BLaER1 (cell line): ENCODE data around the gene TBK1.

Experiments
- H3K27ac ChIP-seq: shearing (Covaris generic); formaldehyde crosslinking; 2 replicates; pipeline ENCODE4 v1.8.1; 2022
- H3K27me3 ChIP-seq: shearing (Covaris generic); formaldehyde crosslinking; 2 replicates; pipeline ENCODE4 v1.8.1; 2022
- H3K36me3 ChIP-seq: shearing (Covaris generic); formaldehyde crosslinking; 2 replicates; pipeline ENCODE4 v1.8.1; 2022
- H3K4me1 ChIP-seq: shearing (Covaris generic); formaldehyde crosslinking; 2 replicates; pipeline ENCODE4 v1.8.1; 2022
- H3K4me2 ChIP-seq: shearing (Covaris generic); formaldehyde crosslinking; 2 replicates; pipeline ENCODE4 v1.8.1; 2022
- H3K4me3 ChIP-seq: shearing (Covaris generic); formaldehyde crosslinking; 2 replicates; pipeline ENCODE4 v1.8.1; 2022
- H3K9ac ChIP-seq: shearing (Covaris generic); formaldehyde crosslinking; 2 replicates; pipeline ENCODE4 v1.8.1; 2022
- H3K9me3 ChIP-seq: shearing (Covaris generic); formaldehyde crosslinking; 2 replicates; pipeline ENCODE4 v1.8.1; 2022
- H4K20me1 ChIP-seq: shearing (Covaris generic); formaldehyde crosslinking; 2 replicates; pipeline ENCODE4 v1.8.1; 2022
- Cebpa-rat ChIP-seq: shearing (Covaris generic); IDR thresholded peaks from 2 replicates; pipeline ENCODE4 v1.8.1; 2022

TBK1 gene

DNA sequence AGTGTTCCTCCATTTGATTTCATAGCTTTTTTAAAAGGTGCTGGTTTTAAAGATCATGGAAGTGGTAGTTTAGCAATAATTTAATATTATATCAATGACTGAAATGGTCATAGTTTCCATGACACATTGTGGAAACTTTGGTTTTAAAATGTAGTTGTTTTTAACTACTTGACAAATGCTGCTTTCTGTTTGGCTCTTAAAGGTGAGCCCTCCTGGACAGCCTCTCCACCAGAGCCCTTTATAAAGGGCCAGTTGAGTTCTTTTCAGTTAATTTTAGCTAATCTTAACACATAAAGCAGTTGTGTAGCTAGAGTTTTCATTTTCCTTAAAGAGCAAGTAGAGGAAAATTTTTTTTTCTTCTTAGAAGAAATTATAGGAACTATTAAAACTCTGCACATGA lies 33.7 kb upstream of the TBK1 start:
- H3K9me3 ChIP-seq, result no peaks in the 10 kb centered on the region
- H3K9ac ChIP-seq, result no peak overlapping the region
- H3K4me3 ChIP-seq, result no peak overlapping the region
- H3K27ac ChIP-seq, result no peak overlapping the region
- no peaks in the 10 kb centered on the region for H3K4me1 ChIP-seq
- no peak overlapping the region for H3K4me2 ChIP-seq
- peaks cover 57% of the 10 kb centered on the region for H4K20me1 ChIP-seq
- H3K36me3 ChIP-seq, result peaks cover 100% of the 10 kb centered on the region
- no peaks in the 10 kb centered on the region for H3K27me3 ChIP-seq
- TF ChIP-seq Cebpa-rat, result no peak

DNA sequence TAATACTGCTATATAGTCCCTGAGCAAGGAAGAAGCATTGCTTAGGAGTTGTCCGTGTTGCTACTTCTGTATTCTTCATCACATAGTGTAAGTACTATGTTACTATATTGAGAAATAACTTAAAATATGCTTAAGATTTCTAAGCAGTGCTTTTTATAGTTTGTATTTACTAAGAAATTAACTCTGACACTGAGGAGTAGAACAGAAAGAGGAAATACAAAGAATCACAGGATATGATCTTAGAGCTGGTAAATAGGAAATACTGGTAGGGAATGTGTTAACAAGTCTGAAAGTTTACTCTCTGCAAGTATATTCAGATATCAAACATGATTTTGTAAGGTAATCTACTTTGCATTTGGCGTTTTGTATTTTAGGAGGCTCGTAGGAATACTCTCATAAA lies 32.2 kb upstream of the TBK1 start:
- H3K9me3 ChIP-seq, result no peaks in the 10 kb centered on the region
- H3K4me2 ChIP-seq, result no peak overlapping the region
- H3K4me3 ChIP-seq, result no peak overlapping the region
- H4K20me1 ChIP-seq, result peaks cover 42% of the 10 kb centered on the region
- peaks cover 100% of the 10 kb centered on the region for H3K36me3 ChIP-seq
- H3K27me3 ChIP-seq, result no peaks in the 10 kb centered on the region
- no peak for TF ChIP-seq Cebpa-rat
- H3K9ac ChIP-seq, result no peak overlapping the region
- no peaks in the 10 kb centered on the region for H3K4me1 ChIP-seq
- H3K27ac ChIP-seq, result no peak overlapping the region

DNA sequence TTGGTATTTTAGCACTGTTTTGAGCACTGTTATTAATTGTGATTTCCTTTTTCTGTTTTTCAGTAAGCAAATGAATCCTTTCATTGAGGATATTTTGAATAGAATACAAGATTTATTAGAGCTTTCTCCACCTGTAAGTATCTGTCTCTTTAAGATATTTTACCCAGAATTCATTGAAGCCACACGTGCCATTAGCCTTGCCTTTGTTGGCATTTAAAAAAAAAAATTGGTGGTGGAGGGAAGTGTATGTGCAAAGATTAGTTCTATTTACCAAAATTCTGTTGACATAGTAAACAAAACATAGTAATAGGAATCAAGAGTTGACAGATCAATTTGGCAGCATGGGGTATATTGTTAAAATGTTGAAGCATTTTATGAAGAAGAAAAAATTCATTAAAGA lies 23.9 kb upstream of the TBK1 start:
- Histone ChIP-seq H3K27ac (no peak overlapping the region), H3K9me3 (no peaks in the 10 kb centered on the region), H3K4me2 (no peak overlapping the region), H3K9ac (no peak overlapping the region), H4K20me1 (peaks cover 30% of the 10 kb centered on the region), H3K4me3 (no peak overlapping the region), H3K4me1 (no peaks in the 10 kb centered on the region), H3K27me3 (no peaks in the 10 kb centered on the region), H3K36me3 (peaks cover 100% of the 10 kb centered on the region)
- TF ChIP-seq Cebpa-rat, result no peak

DNA sequence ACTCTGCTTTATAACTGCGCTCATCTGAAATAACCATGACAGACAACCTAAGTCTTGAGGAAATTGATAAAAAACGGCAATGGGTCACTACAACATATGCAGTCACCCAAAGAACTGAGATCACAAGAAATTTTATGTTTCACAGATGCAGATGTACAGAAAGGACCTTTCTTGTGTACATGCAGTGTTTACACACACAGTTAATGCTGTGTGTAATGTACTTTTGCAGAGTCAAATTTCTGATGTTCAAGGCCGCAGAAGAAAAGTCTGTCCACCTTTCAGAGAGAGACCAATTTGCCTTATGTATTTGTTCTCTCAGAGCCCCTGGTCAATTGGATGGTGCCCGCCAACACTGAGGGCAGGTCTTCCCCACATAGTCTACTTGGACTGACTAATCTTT lies 23.0 kb upstream of the TBK1 start:
- Histone ChIP-seq H3K4me2 (no peak overlapping the region), H4K20me1 (peaks cover 33% of the 10 kb centered on the region), H3K9ac (no peak overlapping the region), H3K4me3 (no peak overlapping the region), H3K27ac (no peak overlapping the region), H3K27me3 (no peaks in the 10 kb centered on the region), H3K4me1 (no peaks in the 10 kb centered on the region), H3K9me3 (no peaks in the 10 kb centered on the region), H3K36me3 (peaks cover 100% of the 10 kb centered on the region)
- TF ChIP-seq Cebpa-rat, result no peak

DNA sequence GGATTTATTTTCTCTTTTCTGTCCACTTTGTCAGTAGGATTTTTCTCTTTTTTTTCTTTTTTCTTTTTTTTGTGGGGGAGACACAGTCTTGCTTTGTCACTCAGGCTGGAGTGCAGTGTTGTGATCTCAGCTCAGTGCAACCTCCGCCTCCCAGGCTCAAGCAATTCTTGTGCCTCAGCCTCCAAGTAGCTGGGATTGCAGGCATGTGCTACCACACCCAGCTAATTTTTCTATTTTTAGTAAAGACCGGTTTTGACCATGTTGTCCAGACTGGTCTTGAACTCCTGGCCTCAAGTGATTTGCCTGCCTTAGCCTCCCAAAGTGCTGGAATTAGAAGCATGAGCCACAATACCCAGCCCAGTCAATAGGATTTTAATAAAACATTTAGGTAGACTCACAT lies 21.0 kb upstream of the TBK1 start:
- H4K20me1 ChIP-seq, result peaks cover 36% of the 10 kb centered on the region
- H3K36me3 ChIP-seq, result peaks cover 100% of the 10 kb centered on the region
- TF ChIP-seq Cebpa-rat, result no peak
- H3K27ac ChIP-seq, result no peak overlapping the region
- H3K9me3 ChIP-seq, result no peaks in the 10 kb centered on the region
- no peak overlapping the region for H3K9ac ChIP-seq
- no peaks in the 10 kb centered on the region for H3K4me1 ChIP-seq
- H3K4me3 ChIP-seq, result no peak overlapping the region
- no peaks in the 10 kb centered on the region for H3K27me3 ChIP-seq
- H3K4me2 ChIP-seq, result no peak overlapping the region

DNA sequence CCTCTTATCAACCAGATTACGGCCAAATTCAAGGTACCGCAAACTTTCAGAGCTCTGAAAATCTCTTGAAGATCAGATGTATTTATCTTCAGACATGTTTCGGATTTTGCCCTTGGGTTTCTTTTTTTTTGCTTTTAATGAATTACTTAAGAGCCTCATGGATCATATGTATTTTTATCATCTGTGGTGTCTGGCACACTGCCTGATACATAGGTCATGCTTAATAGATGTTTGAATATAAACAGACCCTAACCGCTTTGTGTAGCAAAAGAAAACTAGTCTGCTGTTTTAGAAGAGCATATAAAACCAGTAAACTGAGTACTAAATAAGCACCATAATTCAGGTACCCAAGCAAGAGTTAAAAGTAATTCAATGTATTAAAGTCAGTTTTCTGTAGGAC lies 20.1 kb upstream of the TBK1 start:
- no peaks in the 10 kb centered on the region for H3K27me3 ChIP-seq
- H4K20me1 ChIP-seq, result peaks cover 36% of the 10 kb centered on the region
- no peak overlapping the region for H3K27ac ChIP-seq
- H3K4me1 ChIP-seq, result no peaks in the 10 kb centered on the region
- no peak overlapping the region for H3K9ac ChIP-seq
- H3K9me3 ChIP-seq, result no peaks in the 10 kb centered on the region
- H3K4me2 ChIP-seq, result no peak overlapping the region
- TF ChIP-seq Cebpa-rat, result no peak
- no peak overlapping the region for H3K4me3 ChIP-seq
- peaks cover 100% of the 10 kb centered on the region for H3K36me3 ChIP-seq

DNA sequence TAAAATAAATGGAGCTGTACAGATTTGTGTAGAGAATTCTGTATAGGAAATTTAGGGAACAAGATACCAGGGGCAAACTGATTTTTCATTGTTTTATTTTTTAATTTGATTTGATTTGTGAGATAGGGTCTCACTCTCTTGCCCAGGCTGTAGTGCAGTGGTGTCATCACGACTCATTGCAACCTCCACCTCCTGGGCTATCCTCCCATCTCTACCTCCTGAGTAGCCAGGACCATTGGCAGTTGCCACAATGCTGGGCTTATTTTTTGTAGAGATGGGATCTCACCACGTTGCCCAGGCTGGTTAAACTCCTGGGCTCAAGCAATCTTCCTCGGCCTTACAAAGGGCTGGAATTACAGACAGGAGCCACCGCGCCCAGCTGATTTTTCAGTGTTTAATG lies 18.0 kb upstream of the TBK1 start:
- Histone ChIP-seq H4K20me1 (peaks cover 42% of the 10 kb centered on the region), H3K36me3 (peaks cover 100% of the 10 kb centered on the region), H3K27me3 (no peaks in the 10 kb centered on the region), H3K9me3 (no peaks in the 10 kb centered on the region), H3K4me1 (no peaks in the 10 kb centered on the region), H3K27ac (no peak overlapping the region), H3K4me2 (no peak overlapping the region), H3K9ac (no peak overlapping the region), H3K4me3 (no peak overlapping the region)
- no peak for TF ChIP-seq Cebpa-rat

DNA sequence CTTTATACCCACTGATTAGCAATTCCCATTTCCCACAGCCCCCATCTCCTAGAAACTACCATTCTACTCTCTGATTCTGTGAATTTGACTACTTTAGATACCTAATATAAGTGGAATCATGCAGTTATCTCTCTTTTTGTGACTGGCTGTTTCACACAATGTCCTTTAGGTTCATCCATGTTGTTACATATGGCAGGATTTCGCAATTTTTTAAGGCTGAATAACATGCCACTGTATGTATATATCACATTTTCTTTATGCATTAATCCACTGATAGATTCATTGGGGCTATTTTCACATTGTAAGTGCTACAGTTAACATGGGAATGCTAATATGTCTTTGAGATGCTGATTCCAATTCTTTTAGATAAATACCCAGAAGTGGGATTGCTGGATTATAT lies 11.8 kb upstream of the TBK1 start:
- peaks cover 92% of the 10 kb centered on the region for H3K36me3 ChIP-seq
- no peak overlapping the region for H3K4me2 ChIP-seq
- H3K9ac ChIP-seq, result no peak overlapping the region
- H3K9me3 ChIP-seq, result no peaks in the 10 kb centered on the region
- H3K4me1 ChIP-seq, result no peaks in the 10 kb centered on the region
- H3K27me3 ChIP-seq, result no peaks in the 10 kb centered on the region
- no peak overlapping the region for H3K4me3 ChIP-seq
- no peak; the same call in 1 of the 2 replicates for TF ChIP-seq Cebpa-rat
- peaks cover 17% of the 10 kb centered on the region; the same call in 1 of the 2 replicates for H4K20me1 ChIP-seq
- no peak overlapping the region for H3K27ac ChIP-seq

DNA sequence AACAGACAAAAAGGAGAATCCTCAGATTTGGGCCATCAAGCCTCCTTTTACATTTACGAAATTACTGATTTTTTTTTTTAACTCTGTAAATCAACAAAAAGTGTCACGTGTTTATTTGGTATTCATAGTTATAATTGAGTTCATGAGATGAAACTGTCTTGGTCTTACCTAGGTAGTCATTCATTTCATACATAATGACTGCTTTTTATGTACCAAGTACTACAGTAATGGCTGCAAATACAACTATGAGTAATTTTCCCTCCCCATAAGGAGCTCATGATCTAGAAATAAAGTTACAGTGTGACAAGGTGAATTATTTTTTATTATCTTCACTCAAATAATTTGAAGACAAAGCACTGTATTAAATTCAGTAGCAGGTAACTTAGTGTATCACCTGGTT lies 6.4 kb upstream of the TBK1 start:
- Histone ChIP-seq H3K27me3 (no peaks in the 10 kb centered on the region), H3K9me3 (no peaks in the 10 kb centered on the region), H3K4me2 (no peak overlapping the region), H3K4me3 (no peak overlapping the region), H3K36me3 (peaks cover 77% of the 10 kb centered on the region), H3K9ac (no peak overlapping the region), H3K27ac (no peak overlapping the region), H3K4me1 (0 out of 2 replicates have a peak, but pooled peaks cover under 1% of the 10 kb centered on the region), H4K20me1 (peaks cover 5% of the 10 kb centered on the region; the same call in 1 of the 2 replicates)
- no peak for TF ChIP-seq Cebpa-rat

DNA sequence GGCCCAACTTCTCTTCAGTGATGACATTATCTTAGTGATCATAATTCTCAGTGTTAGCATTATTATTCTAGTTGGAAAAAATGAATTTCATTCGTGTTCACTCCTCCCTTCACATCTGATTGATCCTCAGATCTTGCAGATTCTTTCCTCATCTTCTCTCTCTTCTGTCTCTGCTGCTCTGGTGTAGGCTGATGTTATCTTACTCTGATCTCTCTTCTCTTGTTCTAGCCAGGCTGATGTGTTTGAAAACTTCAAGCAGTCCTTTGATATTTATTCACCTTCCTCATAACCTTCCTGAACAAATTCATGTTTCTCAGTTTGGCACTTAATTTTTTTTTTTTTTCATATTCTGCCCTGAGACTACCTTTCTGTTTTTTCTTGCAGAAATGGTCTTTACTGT lies 5.6 kb upstream of the TBK1 start:
- no peak for TF ChIP-seq Cebpa-rat
- Histone ChIP-seq H3K27ac (no peak overlapping the region), H3K9me3 (no peaks in the 10 kb centered on the region), H3K9ac (no peak overlapping the region), H3K27me3 (no peaks in the 10 kb centered on the region), H3K36me3 (peaks cover 69% of the 10 kb centered on the region), H3K4me1 (peaks cover 8% of the 10 kb centered on the region), H3K4me2 (no peak overlapping the region), H4K20me1 (no peaks in the 10 kb centered on the region; the same call in 1 of the 2 replicates), H3K4me3 (no peak overlapping the region)

DNA sequence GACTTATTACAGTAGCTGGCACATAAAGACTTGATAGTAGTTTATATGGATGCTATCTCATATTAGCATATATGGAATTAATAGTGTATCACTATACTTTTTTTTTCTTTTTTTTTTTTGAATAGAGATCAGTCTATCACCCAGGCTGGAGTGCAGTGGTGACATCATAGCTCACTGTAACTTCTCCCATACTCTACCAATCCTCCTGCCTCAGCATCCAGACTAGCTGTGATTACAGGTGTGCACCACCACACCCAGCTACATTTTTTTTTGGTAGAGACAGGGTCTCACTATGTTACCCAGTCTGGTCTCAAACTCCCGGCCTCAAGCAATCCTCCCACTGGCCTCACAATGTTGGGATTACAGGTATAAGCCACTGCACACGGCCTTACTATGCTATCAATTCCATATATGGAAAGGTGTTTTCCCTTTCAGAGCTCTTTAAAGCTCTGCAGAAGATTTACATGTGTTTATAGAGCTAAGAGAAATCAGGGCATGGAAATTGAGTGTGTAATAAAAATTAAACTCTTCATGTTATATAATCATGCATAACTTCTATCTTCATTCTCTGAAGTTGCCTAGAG lies 1.8 kb upstream of the TBK1 start:
- peaks cover 6% of the 10 kb centered on the region; the same call in 1 of the 2 replicates for H4K20me1 ChIP-seq
- H3K36me3 ChIP-seq, result peaks cover 39% of the 10 kb centered on the region
- no peak overlapping the region for H3K4me2 ChIP-seq
- H3K27me3 ChIP-seq, result no peaks in the 10 kb centered on the region
- no peak overlapping the region for H3K27ac ChIP-seq
- no peak overlapping the region for H3K9ac ChIP-seq
- peaks cover 21% of the 10 kb centered on the region for H3K4me1 ChIP-seq
- TF ChIP-seq Cebpa-rat, result no peak
- no peaks in the 10 kb centered on the region for H3K9me3 ChIP-seq
- no peak overlapping the region for H3K4me3 ChIP-seq
